ENCODE measurements around the gene COL23A1. TPM values are rescaled to one million over a fixed set of nuclear protein-coding genes. Genes with fewer than 3 reads are reported as not detected.

Gene COL23A1
- polyA plus RNA-seq, 1 donor (not counting 4 experiments of a cell fraction or from before 2014, with no cell fraction given): not detected

DNA sequence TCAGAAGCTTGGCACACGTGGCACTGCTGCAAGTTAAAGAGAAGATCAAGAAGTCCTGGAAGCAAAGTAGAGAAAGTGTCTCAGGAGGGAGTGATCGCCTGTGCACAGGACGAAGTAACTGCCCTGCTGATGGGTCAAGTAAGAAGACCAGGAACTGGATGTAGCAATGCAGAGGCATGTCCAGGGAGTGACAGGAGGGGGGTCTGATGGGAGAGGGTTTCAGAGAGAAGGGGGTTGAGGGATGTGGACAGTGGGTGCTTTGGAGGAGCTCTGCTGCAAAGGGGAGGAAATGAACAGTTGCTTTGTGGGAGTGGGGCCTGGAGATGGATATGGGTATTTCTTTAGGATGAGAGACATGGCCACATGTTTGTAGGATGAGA, 297.4 kb downstream of the COL23A1 start:
- Histone ChIP-seq H3K9ac (ENCODE audit: control insufficient read depth, extremely low read depth, insufficient read depth, low read length) (no peak overlapping the region), H3K4me2 (ENCODE audit: control insufficient read depth, extremely low read depth, insufficient read depth, low read depth, low read length) (no peak overlapping the region), H4K20me1 (ENCODE audit: control insufficient read depth, extremely low read depth, insufficient read depth, low read length) (no peaks in the 10 kb centered on the region), H3K36me3 (ENCODE audit: control insufficient read depth in 2 of 2, extremely low read depth in 1 of 2, insufficient read depth in 2 of 2, low read length in 2 of 2) (no peaks in the 10 kb centered on the region), H3K9me3 (ENCODE audit: control insufficient read depth, low read depth, low read length) (no peaks in the 10 kb centered on the region), H3K79me2 (ENCODE audit: control insufficient read depth, insufficient read depth, low read length) (no peaks in the 10 kb centered on the region), H3K27ac (ENCODE audit: control insufficient read depth, insufficient read depth, low read length) (no peak overlapping the region), H3K4me3 (ENCODE audit: control insufficient read depth in 2 of 3, extremely low read depth in 1 of 3, insufficient read depth in 2 of 3, low read depth in 1 of 3, low read length in 3 of 3) (no peak overlapping the region), H3K27me3 (ENCODE audit: control insufficient read depth, extremely low read depth, insufficient read depth, low read length) (peaks cover 37% of the 10 kb centered on the region), H3K9me1 (ENCODE audit: control insufficient read depth, extremely low read depth, insufficient read depth, low read length) (no peaks in the 10 kb centered on the region), H2AFZ (ENCODE audit: control insufficient read depth, low read length) (no peak overlapping the region), H3K4me1 (ENCODE audit: control insufficient read depth, extremely low read depth, insufficient read depth, low read length) (peaks cover 20% of the 10 kb centered on the region)
- DNase-seq (ENCODE audit: low read depth, low spot score) (no peak), FAIRE-seq (no peak)
- TF ChIP-seq EZH2 (IDR thresholded peaks at IDR 0.05; ENCODE audit: low read length): no peak
- TF ChIP-seq, protein P1, sequence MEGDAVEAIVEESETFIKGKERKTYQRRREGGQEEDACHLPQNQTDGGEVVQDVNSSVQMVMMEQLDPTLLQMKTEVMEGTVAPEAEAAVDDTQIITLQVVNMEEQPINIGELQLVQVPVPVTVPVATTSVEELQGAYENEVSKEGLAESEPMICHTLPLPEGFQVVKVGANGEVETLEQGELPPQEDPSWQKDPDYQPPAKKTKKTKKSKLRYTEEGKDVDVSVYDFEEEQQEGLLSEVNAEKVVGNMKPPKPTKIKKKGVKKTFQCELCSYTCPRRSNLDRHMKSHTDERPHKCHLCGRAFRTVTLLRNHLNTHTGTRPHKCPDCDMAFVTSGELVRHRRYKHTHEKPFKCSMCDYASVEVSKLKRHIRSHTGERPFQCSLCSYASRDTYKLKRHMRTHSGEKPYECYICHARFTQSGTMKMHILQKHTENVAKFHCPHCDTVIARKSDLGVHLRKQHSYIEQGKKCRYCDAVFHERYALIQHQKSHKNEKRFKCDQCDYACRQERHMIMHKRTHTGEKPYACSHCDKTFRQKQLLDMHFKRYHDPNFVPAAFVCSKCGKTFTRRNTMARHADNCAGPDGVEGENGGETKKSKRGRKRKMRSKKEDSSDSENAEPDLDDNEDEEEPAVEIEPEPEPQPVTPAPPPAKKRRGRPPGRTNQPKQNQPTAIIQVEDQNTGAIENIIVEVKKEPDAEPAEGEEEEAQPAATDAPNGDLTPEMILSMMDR (optimal IDR thresholded peaks at IDR 0.05 in 1 of 3, IDR thresholded peaks at IDR 0.05 in 1 of 3, conservative IDR thresholded peaks at IDR 0.05 in 1 of 3; ENCODE audit: extremely low read depth in 1 of 3, insufficient read depth in 2 of 3, low read length in 3 of 3): no peak
- dilution Hi-C loops (cut with MboI; ENCODE audit: extremely low pct_ligation_motif_present, low sequenced_read_pairs): no loop called here

DNA sequence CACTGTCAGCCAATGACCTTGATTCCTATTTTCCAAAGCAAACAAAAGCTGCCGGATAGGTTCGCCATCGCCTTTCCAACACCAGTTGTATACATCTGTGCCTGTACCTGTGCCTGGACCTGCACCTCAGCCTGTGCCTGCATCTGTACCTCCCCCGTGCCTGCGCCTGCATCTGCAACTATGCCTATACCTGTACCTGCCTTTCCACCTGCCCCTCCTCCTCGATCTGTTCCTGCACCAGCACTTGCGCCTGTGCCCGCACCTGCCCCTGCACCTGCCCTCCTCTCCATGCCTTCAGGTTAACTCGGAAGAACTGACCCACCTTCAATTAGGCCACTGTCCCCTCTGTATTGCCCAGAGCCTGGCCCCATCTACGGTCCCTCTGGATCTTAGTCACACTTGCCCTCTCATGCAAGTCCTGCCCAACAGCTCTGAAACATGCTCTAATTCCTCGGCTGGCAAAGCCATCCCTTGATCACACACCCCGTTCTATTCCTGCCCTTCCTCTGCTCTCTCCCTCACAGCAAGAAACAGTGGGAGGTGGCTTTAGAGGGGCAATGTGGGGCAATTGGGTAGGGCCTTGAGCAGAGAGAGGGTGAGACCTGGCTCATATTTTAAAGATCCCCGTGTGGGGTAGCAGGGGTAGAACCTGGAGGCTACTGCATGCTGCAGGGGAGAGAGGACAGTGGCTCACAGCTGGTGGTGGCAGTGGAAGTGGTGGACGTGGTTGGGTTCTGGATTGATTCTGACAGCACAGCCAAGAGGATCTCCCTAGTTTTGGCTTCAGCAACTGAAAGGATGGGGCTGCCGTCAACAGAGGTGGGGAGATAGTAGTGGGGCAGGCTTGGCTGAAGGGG, 298.0 kb downstream of the COL23A1 start:
- no peak for TF ChIP-seq EZH2 (IDR thresholded peaks at IDR 0.05; ENCODE audit: low read length)
- TF ChIP-seq, protein P1 (optimal IDR thresholded peaks at IDR 0.05 in 1 of 3, IDR thresholded peaks at IDR 0.05 in 1 of 3, conservative IDR thresholded peaks at IDR 0.05 in 1 of 3; ENCODE audit: extremely low read depth in 1 of 3, insufficient read depth in 2 of 3, low read length in 3 of 3): no peak
- Histone ChIP-seq H2AFZ (ENCODE audit: control insufficient read depth, low read length) (no peak overlapping the region), H3K36me3 (ENCODE audit: control insufficient read depth in 2 of 2, extremely low read depth in 1 of 2, insufficient read depth in 2 of 2, low read length in 2 of 2) (no peaks in the 10 kb centered on the region), H4K20me1 (ENCODE audit: control insufficient read depth, extremely low read depth, insufficient read depth, low read length) (no peaks in the 10 kb centered on the region), H3K9me3 (ENCODE audit: control insufficient read depth, low read depth, low read length) (no peaks in the 10 kb centered on the region), H3K79me2 (ENCODE audit: control insufficient read depth, insufficient read depth, low read length) (no peaks in the 10 kb centered on the region), H3K27me3 (ENCODE audit: control insufficient read depth, extremely low read depth, insufficient read depth, low read length) (peaks cover 43% of the 10 kb centered on the region), H3K4me2 (ENCODE audit: control insufficient read depth, extremely low read depth, insufficient read depth, low read depth, low read length) (no peak overlapping the region), H3K27ac (ENCODE audit: control insufficient read depth, insufficient read depth, low read length) (no peak overlapping the region), H3K4me1 (ENCODE audit: control insufficient read depth, extremely low read depth, insufficient read depth, low read length) (peaks cover 26% of the 10 kb centered on the region), H3K9me1 (ENCODE audit: control insufficient read depth, extremely low read depth, insufficient read depth, low read length) (no peaks in the 10 kb centered on the region), H3K9ac (ENCODE audit: control insufficient read depth, extremely low read depth, insufficient read depth, low read length) (no peak overlapping the region), H3K4me3 (ENCODE audit: control insufficient read depth in 2 of 3, extremely low read depth in 1 of 3, insufficient read depth in 2 of 3, low read depth in 1 of 3, low read length in 3 of 3) (no peak overlapping the region)
- dilution Hi-C loops (cut with MboI; ENCODE audit: extremely low pct_ligation_motif_present, low sequenced_read_pairs): no loop called here
- DNase-seq (ENCODE audit: low read depth, low spot score) (no peak), FAIRE-seq (no peak)
